ENCODE results near the gene TMPRSS6.

TMPRSS6 gene

GRCh38 chr22:37138849-37139561 is 29.5 kb upstream of the TMPRSS6 start:
- Histone ChIP-seq H3K27ac (ENCODE audit: low read length) (no peak overlapping the region), H3K4me1 (ENCODE audit: control insufficient read depth in 1 of 2, insufficient read depth in 2 of 2, low read length in 2 of 2) (no peaks in the 10 kb centered on the region), H3K27me3 (ENCODE audit: low read depth, low read length) (no peaks in the 10 kb centered on the region), H3K4me3 (ENCODE audit: low read depth in 1 of 2, low read length in 2 of 2) (no peak overlapping the region), H3K36me3 (ENCODE audit: control insufficient read depth in 1 of 2, insufficient read depth in 2 of 2, low read length in 2 of 2) (no peaks in the 10 kb centered on the region), H3K9me3 (ENCODE audit: control insufficient read depth in 1 of 2, low read length in 2 of 2) (no peaks in the 10 kb centered on the region)

- Histone ChIP-seq H3K9me3 (ENCODE audit: control insufficient read depth in 1 of 2, low read length in 2 of 2) (no peaks in the 10 kb centered on the region), H3K27me3 (ENCODE audit: low read depth, low read length) (no peaks in the 10 kb centered on the region), H3K36me3 (ENCODE audit: control insufficient read depth in 1 of 2, insufficient read depth in 2 of 2, low read length in 2 of 2) (no peaks in the 10 kb centered on the region), H3K27ac (ENCODE audit: low read length) (no peak overlapping the region), H3K4me3 (ENCODE audit: low read depth in 1 of 2, low read length in 2 of 2) (no peak overlapping the region), H3K4me1 (ENCODE audit: control insufficient read depth in 1 of 2, insufficient read depth in 2 of 2, low read length in 2 of 2) (no peaks in the 10 kb centered on the region)
Observed at GRCh38 chr22:37137903-37138665, 28.6 kb upstream of the TMPRSS6 start.

GRCh38 chr22:37137131-37137530 is 27.6 kb upstream of the TMPRSS6 start:
- H3K27ac ChIP-seq (ENCODE audit: low read length) = no peak overlapping the region
- no peaks in the 10 kb centered on the region for H3K9me3 ChIP-seq (ENCODE audit: control insufficient read depth in 1 of 2, low read length in 2 of 2)
- H3K27me3 ChIP-seq (ENCODE audit: low read depth, low read length) = no peaks in the 10 kb centered on the region
- no peak overlapping the region for H3K4me3 ChIP-seq (ENCODE audit: low read depth in 1 of 2, low read length in 2 of 2)
- H3K36me3 ChIP-seq (ENCODE audit: control insufficient read depth in 1 of 2, insufficient read depth in 2 of 2, low read length in 2 of 2) = no peaks in the 10 kb centered on the region
- no peaks in the 10 kb centered on the region for H3K4me1 ChIP-seq (ENCODE audit: control insufficient read depth in 1 of 2, insufficient read depth in 2 of 2, low read length in 2 of 2)

GRCh38 chr22:37135023-37135422 is 25.5 kb upstream of the TMPRSS6 start:
- Histone ChIP-seq H3K27me3 (ENCODE audit: low read depth, low read length) (no peaks in the 10 kb centered on the region), H3K4me3 (ENCODE audit: low read depth in 1 of 2, low read length in 2 of 2) (no peak overlapping the region), H3K4me1 (ENCODE audit: control insufficient read depth in 1 of 2, insufficient read depth in 2 of 2, low read length in 2 of 2) (no peaks in the 10 kb centered on the region), H3K9me3 (ENCODE audit: control insufficient read depth in 1 of 2, low read length in 2 of 2) (no peaks in the 10 kb centered on the region), H3K36me3 (ENCODE audit: control insufficient read depth in 1 of 2, insufficient read depth in 2 of 2, low read length in 2 of 2) (no peaks in the 10 kb centered on the region), H3K27ac (ENCODE audit: low read length) (no peak overlapping the region)

- no peak overlapping the region for H3K4me3 ChIP-seq (ENCODE audit: low read depth in 1 of 2, low read length in 2 of 2)
Observed at GRCh38 chr22:37133304-37134018, 23.9 kb upstream of the TMPRSS6 start.

GRCh38 chr22:37132773-37133172 is 23.3 kb upstream of the TMPRSS6 start:
- no peaks in the 10 kb centered on the region for H3K27me3 ChIP-seq (ENCODE audit: low read depth, low read length)
- H3K27ac ChIP-seq (ENCODE audit: low read length) = no peak overlapping the region
- no peaks in the 10 kb centered on the region for H3K4me1 ChIP-seq (ENCODE audit: control insufficient read depth in 1 of 2, insufficient read depth in 2 of 2, low read length in 2 of 2)
- no peak overlapping the region for H3K4me3 ChIP-seq (ENCODE audit: low read depth in 1 of 2, low read length in 2 of 2)
- no peaks in the 10 kb centered on the region for H3K9me3 ChIP-seq (ENCODE audit: control insufficient read depth in 1 of 2, low read length in 2 of 2)
- H3K36me3 ChIP-seq (ENCODE audit: control insufficient read depth in 1 of 2, insufficient read depth in 2 of 2, low read length in 2 of 2) = no peaks in the 10 kb centered on the region

More at GRCh38 chr22:37133304-37134018, 23.9 kb upstream of the TMPRSS6 start:
- no peaks in the 10 kb centered on the region for H3K9me3 ChIP-seq (ENCODE audit: control insufficient read depth in 1 of 2, low read length in 2 of 2)
- H3K27me3 ChIP-seq (ENCODE audit: low read depth, low read length) = no peaks in the 10 kb centered on the region
- no peak overlapping the region for H3K27ac ChIP-seq (ENCODE audit: low read length)
- H3K4me1 ChIP-seq (ENCODE audit: control insufficient read depth in 1 of 2, insufficient read depth in 2 of 2, low read length in 2 of 2) = no peaks in the 10 kb centered on the region
- no peaks in the 10 kb centered on the region for H3K36me3 ChIP-seq (ENCODE audit: control insufficient read depth in 1 of 2, insufficient read depth in 2 of 2, low read length in 2 of 2)

- Histone ChIP-seq H3K27me3 (ENCODE audit: low read depth, low read length) (no peaks in the 10 kb centered on the region), H3K9me3 (ENCODE audit: control insufficient read depth in 1 of 2, low read length in 2 of 2) (no peaks in the 10 kb centered on the region), H3K27ac (ENCODE audit: low read length) (no peak overlapping the region), H3K36me3 (ENCODE audit: control insufficient read depth in 1 of 2, insufficient read depth in 2 of 2, low read length in 2 of 2) (no peaks in the 10 kb centered on the region), H3K4me1 (ENCODE audit: control insufficient read depth in 1 of 2, insufficient read depth in 2 of 2, low read length in 2 of 2) (no peaks in the 10 kb centered on the region), H3K4me3 (ENCODE audit: low read depth in 1 of 2, low read length in 2 of 2) (no peak overlapping the region)
Observed at GRCh38 chr22:37129866-37130441, 20.4 kb upstream of the TMPRSS6 start.

- no peak overlapping the region for H3K27ac ChIP-seq (ENCODE audit: low read length)
- H3K36me3 ChIP-seq (ENCODE audit: control insufficient read depth in 1 of 2, insufficient read depth in 2 of 2, low read length in 2 of 2) = no peaks in the 10 kb centered on the region
- no peaks in the 10 kb centered on the region for H3K9me3 ChIP-seq (ENCODE audit: control insufficient read depth in 1 of 2, low read length in 2 of 2)
- no peaks in the 10 kb centered on the region for H3K27me3 ChIP-seq (ENCODE audit: low read depth, low read length)
- H3K4me1 ChIP-seq (ENCODE audit: control insufficient read depth in 1 of 2, insufficient read depth in 2 of 2, low read length in 2 of 2) = no peaks in the 10 kb centered on the region
- no peak overlapping the region for H3K4me3 ChIP-seq (ENCODE audit: low read depth in 1 of 2, low read length in 2 of 2)
Observed at GRCh38 chr22:37128555-37129281, 19.2 kb upstream of the TMPRSS6 start.

GRCh38 chr22:37127350-37127878 is 17.9 kb upstream of the TMPRSS6 start:
- no peak overlapping the region for H3K4me3 ChIP-seq (ENCODE audit: low read depth in 1 of 2, low read length in 2 of 2)
- H3K36me3 ChIP-seq (ENCODE audit: control insufficient read depth in 1 of 2, insufficient read depth in 2 of 2, low read length in 2 of 2) = no peaks in the 10 kb centered on the region
- H3K4me1 ChIP-seq (ENCODE audit: control insufficient read depth in 1 of 2, insufficient read depth in 2 of 2, low read length in 2 of 2) = no peaks in the 10 kb centered on the region
- no peaks in the 10 kb centered on the region for H3K9me3 ChIP-seq (ENCODE audit: control insufficient read depth in 1 of 2, low read length in 2 of 2)
- H3K27me3 ChIP-seq (ENCODE audit: low read depth, low read length) = no peaks in the 10 kb centered on the region
- H3K27ac ChIP-seq (ENCODE audit: low read length) = no peak overlapping the region

- Histone ChIP-seq H3K4me1 (ENCODE audit: control insufficient read depth in 1 of 2, insufficient read depth in 2 of 2, low read length in 2 of 2) (no peaks in the 10 kb centered on the region), H3K9me3 (ENCODE audit: control insufficient read depth in 1 of 2, low read length in 2 of 2) (no peaks in the 10 kb centered on the region), H3K27ac (ENCODE audit: low read length) (no peak overlapping the region), H3K36me3 (ENCODE audit: control insufficient read depth in 1 of 2, insufficient read depth in 2 of 2, low read length in 2 of 2) (no peaks in the 10 kb centered on the region), H3K4me3 (ENCODE audit: low read depth in 1 of 2, low read length in 2 of 2) (no peak overlapping the region), H3K27me3 (ENCODE audit: low read depth, low read length) (no peaks in the 10 kb centered on the region)
Observed at GRCh38 chr22:37126882-37127281, 17.4 kb upstream of the TMPRSS6 start.

All from muscle layer of duodenum (tissue), 2 donors.